ENCODE results near the gene TAF9B.

TAF9B gene, protein sequence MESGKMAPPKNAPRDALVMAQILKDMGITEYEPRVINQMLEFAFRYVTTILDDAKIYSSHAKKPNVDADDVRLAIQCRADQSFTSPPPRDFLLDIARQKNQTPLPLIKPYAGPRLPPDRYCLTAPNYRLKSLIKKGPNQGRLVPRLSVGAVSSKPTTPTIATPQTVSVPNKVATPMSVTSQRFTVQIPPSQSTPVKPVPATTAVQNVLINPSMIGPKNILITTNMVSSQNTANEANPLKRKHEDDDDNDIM

DNA sequence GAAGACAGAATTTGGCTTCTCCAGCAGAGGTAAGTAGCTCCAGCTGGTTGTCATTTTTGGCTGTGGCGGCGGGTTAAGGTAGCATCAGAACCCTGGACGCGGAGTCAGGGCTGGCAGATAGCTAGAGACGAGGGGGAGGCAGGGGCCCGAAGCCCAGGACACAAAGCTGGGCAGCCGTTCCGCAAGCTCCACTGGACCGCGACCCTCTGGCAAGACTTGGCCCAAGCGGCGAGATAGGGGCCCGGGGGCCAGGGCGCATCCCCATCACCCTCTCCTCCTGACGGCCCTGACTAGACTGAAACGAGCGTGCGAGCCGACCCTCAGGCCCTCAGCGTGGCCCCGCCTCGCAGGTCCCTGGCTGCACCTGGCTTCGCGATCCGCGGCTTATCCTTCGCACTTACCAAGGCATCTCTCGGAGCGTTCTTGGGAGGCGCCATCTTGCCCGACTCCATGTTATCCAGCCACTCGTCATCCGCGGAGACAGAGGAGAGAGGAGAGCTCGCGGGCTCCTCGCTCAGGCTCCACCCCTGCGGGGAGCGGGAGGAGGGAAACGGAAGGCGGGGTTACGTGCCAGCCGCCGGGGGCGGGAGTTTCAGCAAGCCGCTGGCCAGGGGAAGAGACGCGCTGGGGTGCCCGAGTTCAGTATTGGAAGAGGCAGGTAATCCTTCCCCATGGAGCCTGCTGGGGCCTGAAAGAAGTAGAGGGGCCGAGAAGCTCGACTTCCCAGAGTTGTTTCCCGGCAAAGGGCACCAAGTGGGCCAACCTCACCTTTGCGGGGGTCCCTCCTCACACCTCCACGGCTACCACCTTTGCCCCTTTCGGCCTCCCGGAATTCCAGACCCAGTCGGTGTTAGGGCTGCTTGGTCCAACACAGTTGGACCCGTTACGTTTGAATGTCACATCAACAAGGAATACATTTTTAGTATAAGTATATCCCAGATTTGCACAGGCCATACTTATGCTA is at the start of gene TAF9B:
TAF9B (minus strand) TSS at position 491 of the 964 bp plus-strand sequence; CDS start at position 452, 39 bp downstream.
- TF ChIP-seq, protein P1, sequence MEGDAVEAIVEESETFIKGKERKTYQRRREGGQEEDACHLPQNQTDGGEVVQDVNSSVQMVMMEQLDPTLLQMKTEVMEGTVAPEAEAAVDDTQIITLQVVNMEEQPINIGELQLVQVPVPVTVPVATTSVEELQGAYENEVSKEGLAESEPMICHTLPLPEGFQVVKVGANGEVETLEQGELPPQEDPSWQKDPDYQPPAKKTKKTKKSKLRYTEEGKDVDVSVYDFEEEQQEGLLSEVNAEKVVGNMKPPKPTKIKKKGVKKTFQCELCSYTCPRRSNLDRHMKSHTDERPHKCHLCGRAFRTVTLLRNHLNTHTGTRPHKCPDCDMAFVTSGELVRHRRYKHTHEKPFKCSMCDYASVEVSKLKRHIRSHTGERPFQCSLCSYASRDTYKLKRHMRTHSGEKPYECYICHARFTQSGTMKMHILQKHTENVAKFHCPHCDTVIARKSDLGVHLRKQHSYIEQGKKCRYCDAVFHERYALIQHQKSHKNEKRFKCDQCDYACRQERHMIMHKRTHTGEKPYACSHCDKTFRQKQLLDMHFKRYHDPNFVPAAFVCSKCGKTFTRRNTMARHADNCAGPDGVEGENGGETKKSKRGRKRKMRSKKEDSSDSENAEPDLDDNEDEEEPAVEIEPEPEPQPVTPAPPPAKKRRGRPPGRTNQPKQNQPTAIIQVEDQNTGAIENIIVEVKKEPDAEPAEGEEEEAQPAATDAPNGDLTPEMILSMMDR (IDR thresholded peaks at IDR 0.05) = no peak

DNA sequence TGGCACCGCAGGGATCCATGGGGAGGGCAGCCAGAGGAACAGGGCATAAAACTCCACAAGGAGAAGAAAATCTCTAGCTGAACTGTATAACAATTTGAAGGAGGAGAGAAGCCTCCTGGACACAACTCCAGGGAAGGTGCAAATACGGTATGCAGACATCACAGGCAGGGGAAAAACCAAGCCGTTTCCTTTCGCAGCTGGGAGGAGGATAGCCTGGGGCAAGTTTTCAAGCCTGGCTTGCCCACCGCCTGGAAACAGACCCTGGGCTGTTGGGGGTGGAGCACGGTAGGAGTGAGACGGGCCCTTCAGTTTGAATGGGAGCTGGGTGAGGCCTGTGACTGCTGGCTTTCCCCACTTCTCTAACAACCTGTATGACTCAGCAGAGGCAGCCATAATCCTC is 43.4 kb upstream of the TAF9B start:
- TF ChIP-seq, protein P1 (IDR thresholded peaks at IDR 0.05) = no peak

DNA sequence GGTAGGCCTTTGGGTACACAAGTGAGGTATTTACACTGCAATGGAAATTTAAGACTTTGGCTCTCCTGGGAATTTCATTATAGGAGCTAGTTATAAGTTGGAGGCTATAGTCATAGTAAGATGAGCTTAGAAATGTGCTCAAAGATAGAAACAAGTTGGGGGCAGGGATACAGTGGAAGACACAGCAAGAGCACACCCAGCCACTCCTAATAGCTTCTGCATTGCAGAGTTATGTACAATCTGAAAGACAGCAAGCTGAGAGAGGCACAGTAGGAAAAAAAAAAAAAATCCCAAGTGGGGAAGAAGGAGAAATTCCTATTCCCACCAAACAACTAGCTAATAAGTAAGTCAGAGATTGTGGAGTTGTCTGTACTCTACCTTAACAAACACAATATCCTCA is 41.9 kb upstream of the TAF9B start:
- TF ChIP-seq, protein P1 (IDR thresholded peaks at IDR 0.05) = no peak

DNA sequence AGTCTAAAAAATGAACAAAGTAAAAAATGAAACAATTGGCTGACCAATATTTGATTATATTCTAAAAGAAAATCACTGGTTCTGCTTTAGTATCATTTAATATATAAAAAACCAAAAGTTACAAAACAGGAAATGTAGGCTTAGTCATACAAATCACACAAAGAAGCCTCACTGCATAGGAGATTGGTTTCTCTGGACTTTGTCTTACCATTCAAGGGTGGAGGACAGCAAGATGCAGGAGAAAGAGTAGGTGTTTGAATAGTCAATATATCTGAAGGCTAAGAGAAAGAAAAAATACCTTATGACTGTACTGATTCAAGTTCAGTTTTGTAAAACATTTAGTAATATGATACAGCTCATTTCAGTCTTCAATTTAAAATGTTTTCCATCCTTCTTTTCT is 28.6 kb upstream of the TAF9B start:
- TF ChIP-seq, protein P1 (IDR thresholded peaks at IDR 0.05) = no peak

DNA sequence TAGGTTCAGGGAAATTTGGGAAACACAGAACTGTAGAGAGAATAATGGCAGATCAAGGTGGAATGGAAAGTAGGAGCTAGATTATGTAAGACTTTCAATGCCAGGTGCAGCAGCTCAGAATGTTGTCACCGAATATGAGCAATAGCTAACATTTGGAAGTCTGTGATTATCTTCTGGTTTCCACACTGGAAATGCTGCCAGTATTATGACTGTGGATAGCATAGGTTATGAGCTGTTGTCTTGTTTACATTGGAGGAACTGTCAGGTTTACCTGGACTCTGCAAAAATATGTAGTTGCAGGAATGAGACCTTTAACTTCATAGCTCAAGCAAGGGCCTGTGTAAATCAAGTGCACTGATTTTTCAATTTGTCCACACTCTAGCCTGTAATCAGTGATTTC is 26.0 kb upstream of the TAF9B start:
- TF ChIP-seq, protein P1 (IDR thresholded peaks at IDR 0.05) = no peak

DNA sequence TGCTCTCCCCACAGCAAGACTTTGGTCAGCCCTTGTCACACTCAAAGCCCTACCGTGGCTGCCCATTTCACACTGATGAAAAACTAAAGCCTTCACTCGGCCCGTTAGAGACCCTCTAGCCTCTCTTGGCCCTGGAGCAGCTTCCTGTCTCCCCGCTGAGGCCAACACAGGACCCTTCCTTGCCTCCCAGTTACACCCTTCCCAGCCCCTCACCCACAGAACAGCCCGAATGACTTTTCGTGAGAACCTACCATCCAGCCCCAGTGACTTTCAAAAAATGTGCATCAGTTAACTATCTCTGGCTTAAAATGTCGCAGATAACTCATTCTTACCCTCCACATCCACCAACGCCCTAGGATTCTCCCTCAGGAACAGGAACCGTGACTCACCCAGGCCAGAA is 756 bp upstream of the TAF9B start:
- TF ChIP-seq, protein P1 (IDR thresholded peaks at IDR 0.05) = no peak

DNA sequence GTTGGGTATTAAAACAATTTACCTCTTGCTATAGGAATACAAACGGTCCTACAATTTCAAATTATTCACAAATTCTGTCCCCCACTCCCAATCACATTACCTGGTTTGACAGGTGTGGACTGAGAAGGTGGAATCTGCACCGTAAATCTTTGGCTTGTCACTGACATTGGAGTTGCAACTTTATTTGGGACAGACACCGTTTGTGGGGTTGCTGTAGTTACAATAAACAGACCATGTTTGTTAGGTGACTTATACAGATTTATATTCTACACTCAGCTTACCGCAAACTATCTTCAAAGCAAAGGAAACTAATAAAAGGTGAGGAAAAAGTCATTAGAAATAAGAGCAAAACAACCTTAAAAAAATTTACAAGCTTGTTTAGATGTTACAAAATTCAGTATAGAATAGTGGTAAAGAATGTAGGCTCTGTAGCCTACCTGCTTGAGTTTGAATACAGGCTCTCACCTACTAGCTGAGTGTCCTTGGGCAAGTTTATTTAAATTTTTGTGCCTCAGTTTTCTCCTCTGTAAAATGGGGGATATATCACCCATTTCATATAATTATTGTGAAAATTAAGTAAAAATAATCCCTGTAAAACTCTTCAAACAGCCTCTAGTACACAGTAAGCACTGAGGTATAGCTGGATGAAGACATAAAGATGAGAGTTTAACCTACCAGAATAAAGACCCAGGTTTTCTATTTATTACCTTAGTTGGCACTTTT is 6.1 kb downstream of the TAF9B start:
- TF ChIP-seq, protein P1 (IDR thresholded peaks at IDR 0.05) = no peak
